ENCODE results near the gene RRP15. TPM values are rescaled to one million over a fixed set of nuclear protein-coding genes. Genes with fewer than 3 reads are reported as not detected.
A peak's percentile ranks its signal among the peaks of the same experiment; 100 is the strongest.
"Not testable (repeated sequence)": the region's sequence is repeated elsewhere in the genome, so short reads cannot be mapped to it uniquely, and the experiment has no call there.

The RRP15 gene
- total RNA-seq, 1 experiment from 2014 or later: 7.6 TPM

DNA sequence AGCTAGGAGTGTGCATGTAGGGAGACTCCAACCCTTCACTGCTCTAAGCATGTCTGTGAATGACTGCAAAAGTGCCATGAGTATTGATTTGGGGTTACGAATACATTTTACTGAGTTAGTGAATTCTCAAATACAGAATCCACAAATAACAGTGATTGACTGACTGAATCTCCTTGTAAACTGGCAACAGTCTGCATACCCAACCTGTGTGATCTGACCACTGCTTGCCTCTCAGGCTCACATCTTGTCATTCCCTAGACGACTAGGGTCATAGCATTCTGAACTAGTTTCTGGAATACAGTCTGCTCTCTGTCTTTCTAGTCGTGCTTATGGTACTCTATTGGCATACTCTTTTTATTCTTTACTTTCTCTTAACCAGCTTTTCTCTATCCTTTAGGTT lies 7.4 kb downstream of the RRP15 start:
- in situ Hi-C loops (cut with HindIII; ENCODE audit: low sequenced_read_pairs): no loop called here
- DNase-seq (ENCODE audit: low spot score): no peak

DNA sequence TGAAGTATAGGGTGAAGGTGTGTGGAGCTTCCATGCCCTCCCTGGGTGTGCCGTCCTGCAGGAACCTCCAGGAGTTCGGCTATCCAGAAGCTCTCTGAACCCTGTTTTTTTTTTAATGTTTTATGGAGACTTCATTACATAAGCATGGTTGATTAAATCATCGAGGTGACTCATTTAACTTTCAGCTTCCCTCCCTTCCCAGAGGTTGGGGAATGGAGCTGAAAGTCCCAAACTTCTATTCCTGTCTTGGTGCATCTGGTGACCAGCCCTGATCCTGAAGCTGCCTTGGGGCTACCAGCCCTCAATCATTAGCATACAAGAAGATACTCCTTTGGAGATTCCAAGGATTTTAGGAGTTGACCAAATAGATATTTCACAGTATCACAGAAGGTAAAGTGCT lies 9.5 kb downstream of the RRP15 start:
- in situ Hi-C loops (cut with HindIII; ENCODE audit: low sequenced_read_pairs): no loop called here
- DNase-seq (ENCODE audit: low spot score): no peak

- DNase-seq (ENCODE audit: low spot score): no peak
- in situ Hi-C loops (cut with HindIII; ENCODE audit: low sequenced_read_pairs): no loop called here
These were observed 11.1 kb downstream of the RRP15 start for GRCh38 chr1:218296162-218296561.

GRCh38 chr1:218297461-218297860 lies 12.4 kb downstream of the RRP15 start:
- in situ Hi-C loops (cut with HindIII; ENCODE audit: low sequenced_read_pairs): no loop called here

GRCh38 chr1:218297867-218298266 lies 12.8 kb downstream of the RRP15 start:
- in situ Hi-C loops (cut with HindIII; ENCODE audit: low sequenced_read_pairs): no loop called here
- no peak for DNase-seq (ENCODE audit: low spot score)

More at GRCh38 chr1:218297461-218297860, 12.4 kb downstream of the RRP15 start:
- no peak for DNase-seq (ENCODE audit: low spot score)

DNA sequence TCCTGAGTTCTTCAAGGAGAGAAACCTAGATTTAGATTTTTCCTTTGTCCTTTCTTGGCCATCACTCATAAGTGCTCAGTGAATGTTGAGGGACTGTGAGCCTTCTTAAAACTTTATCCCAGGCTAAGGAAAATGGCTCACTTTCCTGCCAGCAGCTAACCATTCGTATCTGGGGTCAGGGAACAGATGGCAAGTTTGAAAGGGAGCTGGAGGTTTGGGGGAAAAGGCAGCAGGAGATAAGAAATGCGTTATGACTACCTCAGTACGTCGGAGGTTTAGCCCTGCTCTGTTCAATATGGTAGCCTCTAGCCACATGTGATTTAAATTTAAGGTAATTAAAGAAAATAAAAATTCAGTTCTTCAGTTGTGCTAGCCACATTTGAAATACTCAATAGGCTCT lies 13.3 kb downstream of the RRP15 start:
- in situ Hi-C loops (cut with HindIII; ENCODE audit: low sequenced_read_pairs): no loop called here
- DNase-seq (ENCODE audit: low spot score): no peak

- in situ Hi-C loops (cut with HindIII; ENCODE audit: low sequenced_read_pairs): no loop called here
- DNase-seq (ENCODE audit: low spot score): peak; percentile 38
These were observed 14.3 kb downstream of the RRP15 start for GRCh38 chr1:218299416-218299815.

DNA sequence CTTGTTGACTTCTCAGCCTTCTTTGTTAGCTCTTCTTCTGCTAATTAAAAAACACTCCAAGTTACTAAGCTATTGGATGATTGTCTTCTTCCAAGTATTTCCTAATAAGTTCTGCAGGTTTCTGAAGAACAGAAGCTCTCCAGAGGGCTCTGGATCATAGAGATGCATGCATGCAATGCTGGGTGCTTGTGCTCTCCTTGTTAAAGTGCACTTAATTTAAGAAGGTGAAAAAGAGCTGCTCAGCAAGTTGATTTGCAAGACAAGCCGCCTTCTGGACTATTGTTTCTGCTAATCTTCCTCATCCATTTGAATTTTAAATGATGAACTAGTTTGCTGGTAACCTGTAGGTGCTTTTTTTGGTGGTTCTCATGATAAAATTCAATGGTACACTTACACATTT lies 16.1 kb downstream of the RRP15 start:
- DNase-seq (ENCODE audit: low spot score): no peak
- in situ Hi-C loops (cut with HindIII; ENCODE audit: low sequenced_read_pairs): no loop called here

DNA sequence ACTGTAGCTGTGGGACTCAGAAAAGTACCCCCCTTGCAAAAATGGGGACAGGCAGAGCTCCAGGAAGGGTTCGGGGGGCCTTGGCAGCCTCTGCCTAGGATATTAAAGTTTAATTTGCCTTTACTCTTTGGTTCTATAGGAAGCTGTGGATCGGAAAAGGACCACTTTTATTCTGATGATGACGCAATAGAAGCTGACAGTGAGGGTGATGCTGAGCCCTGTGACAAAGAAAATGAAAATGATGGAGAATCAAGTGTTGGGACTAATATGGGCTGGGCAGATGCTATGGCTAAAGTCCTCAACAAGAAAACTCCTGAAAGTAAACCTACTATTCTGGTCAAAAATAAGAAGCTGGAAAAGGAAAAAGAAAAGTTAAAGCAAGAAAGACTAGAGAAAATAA lies 17.1 kb downstream of the RRP15 start:
- in situ Hi-C loops (cut with HindIII; ENCODE audit: low sequenced_read_pairs): no loop called here
- DNase-seq (ENCODE audit: low spot score): no peak

GRCh38 chr1:218303176-218303879 lies 18.2 kb downstream of the RRP15 start:
- in situ Hi-C loops (cut with HindIII; ENCODE audit: low sequenced_read_pairs): no loop called here
- DNase-seq (ENCODE audit: low spot score): no peak

GRCh38 chr1:218304281-218305039 lies 19.4 kb downstream of the RRP15 start:
- in situ Hi-C loops (cut with HindIII; ENCODE audit: low sequenced_read_pairs): no loop called here
- DNase-seq (ENCODE audit: low spot score): peak; percentile 54

DNA sequence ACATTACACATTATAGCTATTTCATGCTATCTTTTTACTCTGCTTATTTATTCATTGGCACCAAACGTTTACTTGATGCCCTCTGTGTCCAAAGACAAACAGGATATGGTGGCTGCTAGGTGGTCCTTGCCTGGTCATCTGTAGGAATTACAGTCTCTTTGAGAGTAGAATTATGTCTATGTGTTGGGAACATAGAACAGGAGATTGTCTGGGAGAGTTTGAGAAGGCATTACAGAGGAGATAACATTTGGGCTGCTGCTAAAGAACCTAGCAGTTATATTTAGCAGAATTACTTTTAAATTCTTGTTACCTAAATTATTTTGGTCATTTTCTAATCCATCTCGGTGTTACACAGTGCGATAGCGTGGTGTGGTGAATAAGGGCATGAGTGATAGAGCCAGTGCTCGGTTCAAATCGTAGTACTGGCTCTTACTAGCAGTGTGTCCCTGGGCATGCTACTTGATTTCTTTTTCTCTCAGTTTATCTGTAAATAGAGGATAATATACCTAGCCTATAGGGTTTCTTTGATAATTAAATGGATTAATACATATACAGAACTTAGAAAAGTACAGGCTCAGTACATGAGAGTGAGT lies 20.5 kb downstream of the RRP15 start:
- no peak for DNase-seq (ENCODE audit: low spot score)
- in situ Hi-C loops (cut with HindIII; ENCODE audit: low sequenced_read_pairs): no loop called here

DNA sequence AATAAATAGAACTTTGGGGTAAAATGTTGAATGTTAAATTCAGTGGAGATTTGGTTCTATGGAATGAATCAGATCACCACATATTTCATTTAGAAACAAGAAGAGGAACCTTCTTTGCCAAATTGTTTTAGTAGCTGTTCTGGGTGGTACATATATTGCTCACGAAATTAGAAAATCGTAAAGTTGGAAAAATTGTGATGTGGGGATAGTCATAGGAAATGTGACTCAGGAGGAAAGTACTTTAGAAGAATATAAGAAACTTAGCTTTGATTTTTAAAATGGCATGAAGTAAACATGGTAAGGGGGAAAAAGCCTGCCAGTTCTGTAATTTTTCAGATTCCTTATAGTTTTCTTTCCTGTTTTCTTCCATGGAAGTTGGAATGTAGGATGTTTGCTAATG lies 27.4 kb downstream of the RRP15 start:
- no peak for DNase-seq (ENCODE audit: low spot score)
- in situ Hi-C loops (cut with HindIII; ENCODE audit: low sequenced_read_pairs): no loop called here

DNA sequence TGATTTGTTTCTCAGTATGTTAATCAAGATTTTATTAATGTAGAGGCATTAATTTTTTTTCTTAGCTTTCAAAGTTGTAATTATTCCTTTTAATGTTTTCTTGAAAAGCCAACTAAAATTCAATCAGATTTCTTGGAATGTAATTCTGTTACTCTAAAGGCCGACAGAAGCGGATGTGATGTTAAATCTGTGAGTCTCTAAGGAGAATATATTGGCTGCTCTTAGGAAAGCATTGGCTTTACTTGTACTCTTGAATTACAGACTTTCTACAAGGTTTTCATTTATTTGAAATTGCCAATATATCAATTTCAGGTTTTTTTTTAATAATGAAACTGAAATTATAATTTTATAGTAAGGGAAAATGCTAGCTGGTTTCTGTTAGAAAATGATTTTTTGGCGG lies 29.2 kb downstream of the RRP15 start:
- DNase-seq (ENCODE audit: low spot score): no peak
- in situ Hi-C loops (cut with HindIII; ENCODE audit: low sequenced_read_pairs): no loop called here

DNA sequence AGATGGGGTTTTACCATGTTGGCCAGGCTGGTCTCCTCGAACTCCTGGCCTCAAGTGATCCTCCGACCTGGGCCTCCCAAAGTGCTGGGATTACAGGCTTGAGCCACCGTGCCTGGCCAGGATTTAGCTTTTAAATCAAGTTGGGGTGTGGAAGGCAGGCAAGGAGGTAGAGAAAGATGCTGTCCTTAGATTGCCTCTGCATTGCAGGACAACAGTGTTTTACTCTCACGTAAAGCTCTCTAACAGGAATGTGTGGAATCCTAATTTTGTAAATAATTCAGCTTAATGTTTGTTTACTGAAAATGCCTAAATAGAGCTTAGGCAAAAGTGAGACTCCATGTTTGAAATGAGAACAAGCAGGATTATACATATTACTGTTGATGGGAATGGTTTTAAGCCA lies 30.5 kb downstream of the RRP15 start:
- no peak for DNase-seq (ENCODE audit: low spot score)
- in situ Hi-C loops (cut with HindIII; ENCODE audit: low sequenced_read_pairs): no loop called here

DNA sequence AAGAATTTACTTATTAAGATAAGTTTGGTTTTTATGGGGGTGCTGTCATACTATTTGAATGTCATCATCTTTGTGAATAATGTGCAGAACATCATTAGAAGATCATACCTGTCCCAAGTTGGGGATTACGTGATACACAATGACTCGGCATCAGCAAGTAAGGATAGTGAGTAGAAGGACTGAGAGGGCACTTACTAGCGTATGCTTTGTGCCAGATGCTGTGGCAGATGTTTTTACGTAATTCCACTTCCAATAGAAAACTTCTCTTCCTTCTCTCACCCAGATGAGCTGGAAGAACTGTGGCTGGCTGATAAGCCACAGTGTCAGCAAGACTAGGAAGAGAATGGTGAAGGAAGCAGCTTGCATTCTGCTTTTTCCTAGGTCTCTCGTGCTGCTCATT lies 32.0 kb downstream of the RRP15 start:
- in situ Hi-C loops (cut with HindIII; ENCODE audit: low sequenced_read_pairs): no loop called here
- no peak for DNase-seq (ENCODE audit: low spot score)

- in situ Hi-C loops (cut with HindIII; ENCODE audit: low sequenced_read_pairs); DNase-seq (ENCODE audit: low spot score): not testable (repeated sequence)
These were observed 35.1 kb downstream of the RRP15 start for GRCh38 chr1:218320182-218320581.

DNA sequence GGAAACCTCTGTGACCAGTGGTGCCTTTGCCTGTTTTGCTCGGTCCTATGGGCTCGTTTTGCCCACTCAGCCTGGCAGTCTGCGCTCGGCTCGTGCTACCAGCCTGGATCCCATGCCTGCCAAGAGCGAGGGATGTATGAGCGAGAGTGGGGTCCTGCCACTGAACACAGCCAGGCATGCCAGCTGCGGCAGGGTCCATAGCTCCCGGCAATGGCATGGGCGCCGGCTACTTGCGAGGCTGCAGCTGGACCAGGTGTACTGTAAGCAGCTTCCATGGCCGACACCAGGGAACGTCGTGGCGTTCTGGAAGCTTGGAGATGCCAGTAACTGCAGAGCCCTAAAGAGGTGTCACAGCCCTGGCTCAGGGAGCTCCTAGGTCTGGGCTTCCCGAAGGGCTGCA lies 37.7 kb downstream of the RRP15 start:
- no peak for DNase-seq (ENCODE audit: low spot score)
- in situ Hi-C loops (cut with HindIII; ENCODE audit: low sequenced_read_pairs): no loop called here

GRCh38 chr1:218323568-218324225 lies 38.6 kb downstream of the RRP15 start:
- no peak for DNase-seq (ENCODE audit: low spot score)
- in situ Hi-C loops (cut with HindIII; ENCODE audit: low sequenced_read_pairs): no loop called here

- DNase-seq (ENCODE audit: low spot score): no peak
- in situ Hi-C loops (cut with HindIII; ENCODE audit: low sequenced_read_pairs): no loop called here
These were observed 39.1 kb downstream of the RRP15 start for GRCh38 chr1:218324226-218324580.
